Stimulated activated naive CD8-positive, alpha-beta T cell treated with anti-CD3 and anti-CD28 coated beads, Interleukin-15, amount 100 ng/mL, for 72 hours (primary cell): Measurements from ENCODE around the gene KCNIP2.
"Not testable (repeated sequence)": the region's sequence is repeated elsewhere in the genome, so short reads cannot be mapped to it uniquely, and the experiment has no call there.

ENCODE experiments used
- ATAC-seq: fragments of 150-1000 bp; cut with Tn5 transposase; 2 replicates; pipeline ENCODE4 v1.10.0; 2021; ENCODE audit warnings: mild to moderate bottlenecking, moderate library complexity
- DNase-seq, 2 donors: peaks; one replicate each; pipeline ENCODE4 v3.0.0; 2021 to 2022
- H3K27ac Mint-ChIP-seq, 2 donors: one replicate each; pipeline ENCODE4 v1.8.0; 2022; ENCODE audit warnings: mild to moderate bottlenecking in 2 of 2, mixed read lengths in 2 of 2, moderate library complexity in 2 of 2
- H3K27me3 Mint-ChIP-seq: one replicate; pipeline ENCODE4 v1.8.0; 2022; ENCODE audit warnings: mixed read lengths
- H3K4me1 Mint-ChIP-seq: one replicate; pipeline ENCODE4 v1.8.0; 2022; ENCODE audit warnings: mild to moderate bottlenecking, mixed read lengths
- H3K4me3 Mint-ChIP-seq, 2 donors: one replicate each; pipeline ENCODE4 v1.8.0; 2022; ENCODE audit warnings: mild to moderate bottlenecking in 2 of 2, mixed read lengths in 2 of 2, moderate library complexity in 1 of 2
- H3K9me3 Mint-ChIP-seq, 2 donors: one replicate each; pipeline ENCODE4 v1.8.0; 2022; ENCODE audit warnings: mixed read lengths in 2 of 2

KCNIP2 gene

DNA sequence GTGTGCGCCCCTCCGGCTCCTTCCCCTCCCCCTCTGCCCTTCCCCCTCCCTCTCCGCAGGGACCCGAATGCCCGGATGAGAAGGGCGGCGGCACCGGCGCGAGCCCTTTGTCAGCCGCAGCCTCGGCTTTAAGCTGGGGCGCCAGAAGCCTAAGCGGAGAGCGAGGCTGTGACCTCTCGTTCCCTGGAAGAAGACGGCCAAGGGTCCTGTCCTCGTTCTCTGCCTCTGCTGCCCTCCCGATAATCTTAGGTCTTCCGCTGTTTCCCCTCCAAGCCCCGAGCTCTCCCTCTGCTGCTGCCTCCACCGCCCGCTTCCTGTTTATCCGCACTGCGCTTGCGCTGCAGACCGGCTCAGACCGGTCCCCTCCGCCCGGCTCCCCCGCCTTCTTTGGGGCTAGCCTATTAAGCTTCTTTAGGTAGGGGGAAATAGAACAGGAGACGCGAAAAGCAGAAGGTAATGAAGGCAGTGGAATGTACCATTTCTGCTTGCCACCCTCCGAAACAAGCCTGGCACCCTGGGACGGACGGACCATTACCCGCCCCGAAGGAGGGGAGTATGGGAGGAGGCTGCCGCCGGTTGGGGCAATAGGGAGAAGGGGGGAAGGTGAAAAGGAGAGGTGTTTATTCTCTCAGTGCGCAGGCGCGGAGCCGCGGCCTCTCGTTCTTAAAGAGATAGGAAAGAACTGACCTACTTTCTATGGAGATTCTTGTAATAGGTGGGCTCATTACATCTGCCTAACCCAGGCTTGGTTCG lies 25.3 kb downstream of the KCNIP2 start, which contains the start of gene OGA:
OGA (minus strand) TSS at position 326 of the 753 bp plus-strand sequence. CDS start 422 bp downstream, outside the sequence.
- H3K27ac Mint-ChIP-seq: peak within 1 kb of the TSS; percentile 95 to 98
- peaks cover 47% of the 10 kb centered on the region for H3K4me1 Mint-ChIP-seq
- peak; percentile 97 to 99 for DNase-seq
- peak; percentile 94 for ATAC-seq
- no peaks in the 10 kb centered on the region for H3K27me3 Mint-ChIP-seq
- no peaks in the 10 kb centered on the region for H3K9me3 Mint-ChIP-seq
- peak within 1 kb of the TSS; percentile 91 to 93 for H3K4me3 Mint-ChIP-seq

DNA sequence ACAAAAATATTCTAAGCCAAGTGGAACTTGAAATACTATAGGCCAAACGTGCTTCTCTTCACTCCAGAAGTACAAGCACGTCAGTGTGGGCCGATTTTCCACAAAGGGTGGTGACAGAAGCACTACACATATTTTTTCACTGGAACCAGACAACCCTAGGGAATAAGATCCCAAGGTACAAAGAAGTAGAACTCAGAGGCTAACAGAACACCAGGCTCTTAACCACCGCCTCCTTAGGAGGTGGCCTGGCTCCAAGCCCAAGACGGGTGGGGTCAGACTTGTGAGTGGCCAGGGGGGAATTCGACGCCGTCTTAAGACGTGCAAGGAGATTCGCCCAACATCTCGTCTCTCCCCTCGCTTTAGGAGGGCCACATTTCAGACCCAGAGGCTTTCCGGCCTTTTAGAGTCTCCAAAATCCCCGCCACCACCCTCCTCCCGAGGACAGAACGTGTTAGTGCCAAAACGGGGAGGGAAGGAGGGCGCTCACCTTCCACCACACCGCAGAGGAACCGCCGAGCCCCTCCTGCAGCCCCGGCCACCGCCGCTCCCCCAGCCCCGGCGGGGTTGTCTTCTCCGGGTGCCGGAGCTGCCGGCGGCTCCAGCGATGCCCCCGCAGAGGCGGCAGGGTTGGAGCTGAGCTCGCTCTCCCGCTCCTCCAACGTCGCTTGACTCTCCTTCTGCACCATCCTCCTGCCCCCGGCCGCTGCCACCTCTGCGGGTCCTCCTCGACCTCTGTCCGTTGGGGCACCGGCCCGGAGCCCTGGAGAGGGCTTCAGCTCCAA lies 26.1 kb downstream of the KCNIP2 start:
- peak overlapping the region; percentile 95 to 98 for H3K27ac Mint-ChIP-seq
- H3K27me3 Mint-ChIP-seq: no peaks in the 10 kb centered on the region
- peak overlapping the region; percentile 91 to 93 for H3K4me3 Mint-ChIP-seq
- peaks cover 55% of the 10 kb centered on the region for H3K4me1 Mint-ChIP-seq
- peak; percentile 41 for ATAC-seq
- peak in 1 of 2 donors; percentile 62 for DNase-seq
- H3K9me3 Mint-ChIP-seq: no peaks in the 10 kb centered on the region

DNA sequence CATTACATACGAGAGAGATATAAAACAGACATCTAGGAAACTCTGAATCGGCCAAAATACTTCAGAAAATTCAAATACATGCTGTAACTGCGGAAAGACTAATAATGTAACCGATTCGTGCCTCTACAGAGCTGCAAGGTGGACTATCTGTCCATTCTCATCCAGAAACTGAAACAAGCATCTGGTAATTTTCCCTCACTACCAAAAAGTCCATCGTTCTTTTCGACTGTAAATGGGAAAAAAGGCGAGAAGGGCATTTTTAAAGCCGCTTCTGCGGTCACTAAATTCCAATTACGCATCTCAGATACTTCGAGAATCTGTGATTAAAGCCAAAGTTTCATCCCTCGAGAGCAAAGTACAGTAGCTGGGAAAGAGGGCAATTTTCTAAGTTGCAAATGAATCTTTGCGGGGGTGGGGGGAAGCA lies 26.7 kb downstream of the KCNIP2 start:
- Mint-ChIP-seq H3K4me1 (peaks cover 57% of the 10 kb centered on the region), H3K27me3 (no peaks in the 10 kb centered on the region), H3K4me3 (peak overlapping the region; percentile 91 to 93), H3K27ac (peak overlapping the region in 1 of 2 donors; percentile 83), H3K9me3 (no peaks in the 10 kb centered on the region)
- DNase-seq: no peak
- ATAC-seq: no peak

DNA sequence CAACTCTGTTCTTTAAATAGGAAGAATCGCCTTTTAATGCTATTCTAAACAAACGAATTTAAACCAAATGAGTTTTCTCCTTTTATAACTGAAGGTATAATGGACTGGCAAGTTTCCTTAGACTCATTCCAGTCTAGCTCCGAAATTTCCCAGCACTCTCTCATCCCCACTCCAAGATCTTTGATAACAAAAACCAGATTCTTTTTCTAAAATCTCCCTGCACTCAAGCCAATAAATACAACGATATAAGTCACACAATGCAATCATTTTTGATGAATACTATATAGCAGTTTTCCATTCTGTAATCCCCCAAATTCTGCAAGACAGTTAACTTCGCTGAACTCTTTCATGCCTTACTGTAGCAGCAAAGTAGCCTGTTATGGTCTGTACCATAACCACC lies 27.2 kb downstream of the KCNIP2 start:
- H3K4me1 Mint-ChIP-seq: peaks cover 54% of the 10 kb centered on the region
- H3K4me3 Mint-ChIP-seq: peak overlapping the region; percentile 91 to 93
- DNase-seq: no peak
- peak overlapping the region; percentile 81 to 93 for H3K27ac Mint-ChIP-seq
- no peaks in the 10 kb centered on the region for H3K27me3 Mint-ChIP-seq
- no peak for ATAC-seq
- no peaks in the 10 kb centered on the region for H3K9me3 Mint-ChIP-seq

DNA sequence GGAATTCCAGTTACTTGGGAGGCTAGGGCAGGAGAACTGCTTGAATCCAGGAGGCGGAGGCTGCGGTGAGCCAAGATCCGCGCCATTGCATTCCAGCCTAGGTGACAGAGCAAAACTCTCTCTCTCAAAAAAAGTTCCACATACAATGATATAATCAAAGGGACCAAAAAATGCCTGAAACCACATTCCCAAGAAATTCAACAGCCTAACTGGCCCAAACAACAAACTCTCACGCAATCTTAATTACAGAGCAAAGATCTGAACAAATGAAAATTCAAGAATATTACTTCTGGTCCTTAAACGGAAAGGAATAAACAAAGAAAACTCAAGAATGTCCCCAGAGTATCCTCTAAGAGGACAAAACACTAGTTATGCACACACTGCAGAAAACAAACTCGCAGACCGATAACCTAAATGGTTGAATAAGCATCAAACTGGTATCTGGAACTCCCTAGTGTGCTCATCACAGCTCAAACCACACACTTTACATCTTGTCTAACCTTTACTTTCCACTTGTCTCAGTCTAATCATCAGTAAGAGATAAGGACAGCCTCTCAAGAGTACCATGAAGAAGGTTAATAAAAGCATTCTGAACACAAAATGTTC lies 29.0 kb downstream of the KCNIP2 start:
- peaks cover 54% of the 10 kb centered on the region for H3K4me1 Mint-ChIP-seq
- H3K27ac Mint-ChIP-seq: peak overlapping the region in 1 of 2 donors; percentile 93
- DNase-seq (no peak), ATAC-seq (no peak)
- peak overlapping the region; percentile 91 to 93 for H3K4me3 Mint-ChIP-seq
- no peaks in the 10 kb centered on the region for H3K9me3 Mint-ChIP-seq
- no peaks in the 10 kb centered on the region for H3K27me3 Mint-ChIP-seq

DNA sequence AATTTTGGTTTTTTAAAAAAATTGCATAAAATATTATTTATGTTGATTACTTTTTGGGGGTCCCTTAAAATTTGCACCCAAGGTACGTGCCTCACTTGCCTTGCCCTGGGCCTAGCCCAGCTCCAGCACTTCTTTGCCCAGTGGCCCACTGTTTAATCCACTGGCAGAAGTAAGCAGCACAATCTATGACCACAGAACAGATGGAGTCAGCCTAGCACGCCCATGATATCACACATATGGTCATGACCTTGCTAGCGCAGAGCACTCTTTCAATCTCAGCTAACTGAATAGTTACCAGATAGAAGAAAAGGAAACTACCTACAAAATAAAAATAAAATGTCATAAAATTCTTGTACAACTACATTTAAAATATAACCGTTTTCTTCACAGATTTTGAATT lies 31.0 kb downstream of the KCNIP2 start:
- ATAC-seq (no peak), DNase-seq (no peak)
- no peaks in the 10 kb centered on the region for H3K27me3 Mint-ChIP-seq
- no peak overlapping the region for H3K4me3 Mint-ChIP-seq
- no peaks in the 10 kb centered on the region for H3K9me3 Mint-ChIP-seq
- H3K27ac Mint-ChIP-seq: no peak overlapping the region
- H3K4me1 Mint-ChIP-seq: peaks cover 49% of the 10 kb centered on the region

DNA sequence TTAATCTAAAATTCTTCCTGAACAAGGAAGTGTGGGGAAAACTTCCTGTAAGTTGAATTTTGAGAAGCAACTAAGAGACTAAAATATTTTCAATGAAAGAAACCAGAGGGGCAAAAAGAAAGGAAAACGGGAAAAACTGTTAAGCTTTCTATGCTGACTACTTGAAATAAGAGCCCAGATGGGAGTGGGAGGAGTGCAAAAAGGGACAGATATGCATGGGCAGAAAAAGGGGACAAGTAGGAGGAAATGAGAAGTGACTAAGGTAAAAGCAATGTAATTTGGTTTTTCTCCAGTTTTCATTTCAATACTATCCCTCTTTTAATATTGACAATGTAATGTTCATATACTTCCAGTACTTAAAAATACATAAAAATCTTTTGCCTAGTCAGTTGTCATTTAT lies 36.4 kb downstream of the KCNIP2 start:
- ATAC-seq (no peak), DNase-seq (no peak)
- Mint-ChIP-seq H3K4me1 (peaks cover 18% of the 10 kb centered on the region), H3K27me3 (no peaks in the 10 kb centered on the region), H3K4me3 (no peak overlapping the region), H3K9me3 (no peaks in the 10 kb centered on the region), H3K27ac (no peak overlapping the region)

DNA sequence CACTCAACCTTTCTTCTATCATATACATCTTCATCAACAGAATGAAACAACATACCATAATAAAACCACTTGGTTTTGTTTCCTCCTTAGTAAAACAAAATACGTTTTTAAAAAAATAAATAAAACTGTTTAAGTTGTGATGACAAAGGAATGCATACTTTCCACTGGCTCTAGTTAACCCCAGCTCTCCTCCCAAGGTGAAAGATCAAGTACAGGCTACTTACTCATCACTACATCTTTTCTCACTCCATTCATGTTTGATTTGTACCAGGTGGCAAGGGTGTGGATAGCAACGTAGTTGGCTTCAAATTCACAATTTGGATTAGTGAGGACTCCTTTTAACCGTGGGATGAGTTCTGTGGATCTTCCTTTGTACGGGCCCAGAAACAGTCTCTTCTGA lies 40.1 kb downstream of the KCNIP2 start:
- H3K4me1 Mint-ChIP-seq: peaks cover 13% of the 10 kb centered on the region
- DNase-seq (no peak), ATAC-seq (no peak)
- H3K27me3 Mint-ChIP-seq: no peaks in the 10 kb centered on the region
- no peaks in the 10 kb centered on the region for H3K9me3 Mint-ChIP-seq
- no peak overlapping the region for H3K4me3 Mint-ChIP-seq
- peak overlapping the region in 1 of 2 donors; percentile 61 for H3K27ac Mint-ChIP-seq

DNA sequence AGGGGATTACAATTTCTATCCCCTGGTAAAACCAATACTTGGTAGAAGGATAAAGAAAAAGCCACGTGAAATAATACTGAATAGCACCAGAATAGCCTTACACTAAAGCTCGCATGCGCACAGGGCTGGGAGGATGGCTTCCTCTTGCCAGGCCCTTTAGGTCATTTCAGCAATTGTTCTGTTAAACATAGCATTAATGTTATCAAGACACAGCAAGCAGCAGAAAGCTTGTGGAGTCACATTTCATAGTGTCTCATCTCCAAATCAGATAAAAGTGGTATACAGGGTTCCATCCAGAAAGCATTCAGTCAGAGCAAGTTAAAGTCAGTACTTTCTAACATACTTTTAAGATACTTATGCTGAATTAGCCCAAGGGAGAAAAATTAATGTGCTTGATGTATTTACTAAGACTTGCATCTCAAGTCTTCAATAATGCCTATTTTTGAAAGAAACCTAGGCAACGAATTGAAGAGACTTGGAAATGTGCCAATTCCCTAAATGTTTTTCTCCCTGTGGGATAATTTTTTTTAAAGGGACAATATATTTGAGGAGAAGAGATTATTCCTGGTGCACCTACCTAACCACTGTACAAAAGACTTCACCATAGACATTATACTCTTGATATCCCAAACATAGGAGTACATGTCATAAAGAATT lies 46.1 kb downstream of the KCNIP2 start:
- H3K27ac Mint-ChIP-seq: peak overlapping the region in 1 of 2 donors; percentile 57
- no peaks in the 10 kb centered on the region for H3K27me3 Mint-ChIP-seq
- peaks cover 14% of the 10 kb centered on the region for H3K4me1 Mint-ChIP-seq

DNA sequence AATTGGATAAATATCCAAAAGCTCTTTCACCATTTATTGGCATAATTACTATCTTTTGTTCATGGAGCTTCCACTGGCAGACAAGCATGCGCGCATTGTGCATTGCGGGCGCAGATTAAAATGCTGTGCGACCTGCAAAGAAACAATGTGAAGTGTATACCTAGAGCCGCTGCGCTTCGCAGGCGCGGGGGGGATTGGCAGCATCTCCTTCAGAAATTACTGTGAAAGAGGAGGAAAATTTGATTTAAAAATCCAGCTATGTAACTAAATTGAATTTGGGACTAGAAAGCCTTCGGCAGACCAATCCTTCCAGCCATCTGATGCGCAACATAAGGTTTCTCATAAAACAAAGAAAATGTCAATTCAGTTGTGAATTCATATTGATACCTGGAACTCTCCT lies 50.1 kb downstream of the KCNIP2 start:
- Mint-ChIP-seq H3K27me3 (no peaks in the 10 kb centered on the region), H3K4me3 (no peak overlapping the region), H3K27ac (no peak overlapping the region), H3K9me3 (no peaks in the 10 kb centered on the region), H3K4me1 (peaks cover 7% of the 10 kb centered on the region)
- ATAC-seq (no peak), DNase-seq (no peak)

More for the DNA sequence above, 46.1 kb downstream of the KCNIP2 start:
- Mint-ChIP-seq H3K4me3 (no peak overlapping the region), H3K9me3 (no peaks in the 10 kb centered on the region)
- DNase-seq (no peak), ATAC-seq (no peak)

DNA sequence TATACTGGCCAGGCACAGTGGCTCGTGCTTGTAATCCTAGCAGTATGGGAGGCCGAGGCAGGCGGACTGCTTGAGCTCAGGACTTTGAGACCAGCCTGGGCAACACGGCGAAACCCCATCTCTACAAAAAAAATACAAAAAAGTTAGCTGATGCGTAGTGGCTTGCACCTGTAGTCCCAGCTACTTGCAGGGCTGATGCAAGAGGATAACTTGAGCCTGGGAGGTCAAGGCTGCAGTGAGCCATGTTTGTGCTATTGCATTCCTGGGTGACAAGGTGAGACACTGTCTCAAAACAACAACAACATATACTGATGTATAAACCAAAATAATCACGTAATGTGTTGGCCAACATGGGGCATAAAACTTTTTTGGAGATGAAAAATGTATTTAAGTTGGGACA lies 53.9 kb downstream of the KCNIP2 start:
- no peaks in the 10 kb centered on the region for H3K9me3 Mint-ChIP-seq
- DNase-seq (no peak), ATAC-seq (no peak)
- H3K4me3 Mint-ChIP-seq: no peak overlapping the region
- no peaks in the 10 kb centered on the region for H3K27me3 Mint-ChIP-seq
- H3K27ac Mint-ChIP-seq: no peak overlapping the region
- H3K4me1 Mint-ChIP-seq: peaks cover 20% of the 10 kb centered on the region

DNA sequence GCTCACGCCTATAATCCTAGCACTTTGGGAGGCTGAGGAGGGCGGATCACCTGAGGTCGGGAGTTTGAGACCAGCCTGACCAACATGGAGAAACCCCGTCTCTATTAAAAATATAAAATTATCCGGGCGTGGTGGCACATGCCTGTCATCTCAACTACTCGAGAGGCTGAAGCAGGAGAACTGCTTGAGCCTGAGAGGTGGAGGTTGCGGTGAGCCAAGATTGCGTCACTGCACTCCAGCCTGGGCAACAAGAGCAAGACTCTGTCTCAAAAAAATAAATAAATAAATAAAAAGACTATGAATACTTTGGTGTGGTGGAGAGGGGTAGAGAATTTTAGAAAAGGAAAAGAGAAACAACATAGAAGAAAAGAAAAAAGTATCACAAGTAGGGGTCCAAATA lies 54.4 kb downstream of the KCNIP2 start:
- H3K27me3 Mint-ChIP-seq, ATAC-seq, H3K27ac Mint-ChIP-seq, DNase-seq, H3K9me3 Mint-ChIP-seq, H3K4me3 Mint-ChIP-seq: not testable (repeated sequence)
- peaks cover 24% of the 10 kb centered on the region for H3K4me1 Mint-ChIP-seq

DNA sequence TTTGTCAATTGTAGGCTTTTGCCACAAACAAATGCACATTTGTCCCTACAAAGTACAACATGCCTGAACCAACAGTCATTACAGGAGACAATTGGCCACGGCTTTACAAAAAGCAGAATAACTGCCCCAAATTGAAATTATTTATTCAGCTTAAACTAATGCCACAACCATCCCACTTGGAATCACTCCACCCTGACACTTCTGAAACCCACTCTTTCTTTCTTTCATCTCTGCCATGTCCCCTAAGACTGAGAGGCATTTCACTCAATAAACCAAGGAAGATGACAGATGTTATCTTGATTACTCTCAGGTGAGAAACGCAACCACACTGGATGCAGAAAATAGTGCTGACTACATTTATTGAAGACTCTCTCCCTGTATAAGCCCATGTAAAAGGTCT lies 57.8 kb downstream of the KCNIP2 start:
- ATAC-seq (no peak), DNase-seq (no peak)
- Mint-ChIP-seq H3K4me3 (no peak overlapping the region), H3K27ac (no peak overlapping the region), H3K4me1 (peaks cover 59% of the 10 kb centered on the region), H3K27me3 (no peaks in the 10 kb centered on the region), H3K9me3 (no peaks in the 10 kb centered on the region)

DNA sequence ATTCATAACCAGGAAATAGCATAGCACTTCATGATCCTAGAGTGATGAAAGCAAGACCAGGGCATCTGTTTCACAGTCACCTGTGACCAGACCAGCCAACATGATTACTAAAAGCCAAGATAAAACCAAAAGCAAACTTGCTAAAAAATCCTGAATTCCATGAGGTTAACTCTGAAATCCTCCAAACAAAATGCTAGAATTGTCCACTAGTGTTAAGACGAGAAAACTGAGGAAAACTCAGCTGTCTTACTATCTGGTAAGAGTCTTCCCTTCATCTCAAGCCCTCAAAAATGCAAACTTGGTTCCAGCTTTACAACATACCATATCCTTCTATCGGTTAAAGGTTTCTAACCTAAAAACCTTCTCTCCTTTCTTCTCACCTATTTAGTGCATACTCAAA lies 59.0 kb downstream of the KCNIP2 start:
- Mint-ChIP-seq H3K9me3 (no peaks in the 10 kb centered on the region), H3K27me3 (peaks cover under 1% of the 10 kb centered on the region), H3K4me3 (peak overlapping the region; percentile 99 to 100), H3K27ac (peak overlapping the region in 1 of 2 donors; percentile 16), H3K4me1 (peaks cover 71% of the 10 kb centered on the region)
- no peak for ATAC-seq
- no peak for DNase-seq

DNA sequence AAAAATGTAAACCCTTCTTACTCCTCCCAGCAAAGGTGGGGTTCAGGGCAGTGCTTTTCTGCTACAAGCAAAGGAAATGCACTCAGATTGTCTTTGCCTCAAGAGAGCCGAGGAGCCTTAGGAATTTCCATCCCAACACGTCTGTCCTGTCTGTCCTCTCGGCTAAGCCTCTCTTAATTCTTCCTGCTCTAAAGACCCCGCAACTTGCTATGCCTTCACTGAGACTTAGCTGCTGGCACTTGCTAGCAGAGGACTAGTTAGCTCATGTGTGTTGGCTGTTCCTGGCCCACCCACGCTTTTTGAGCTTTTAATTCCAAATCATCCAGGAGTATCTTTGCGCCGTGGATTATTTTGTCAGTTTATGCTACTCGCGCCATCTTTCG lies 59.9 kb downstream of the KCNIP2 start:
- peaks cover 79% of the 10 kb centered on the region for H3K4me1 Mint-ChIP-seq
- DNase-seq (no peak), ATAC-seq (no peak)
- peak overlapping the region; percentile 61 to 67 for H3K27ac Mint-ChIP-seq
- H3K27me3 Mint-ChIP-seq: peaks cover 9% of the 10 kb centered on the region
- no peaks in the 10 kb centered on the region for H3K9me3 Mint-ChIP-seq
- H3K4me3 Mint-ChIP-seq: peak overlapping the region; percentile 99 to 100
